ENCODE results near the gene GPD2. TPM values are rescaled to one million over a fixed set of nuclear protein-coding genes. Genes with fewer than 3 reads are reported as not detected.
A peak's percentile ranks its signal among the peaks of the same experiment; 100 is the strongest.

The GPD2 gene
- total and polyA plus RNA-seq, 2 of the 8 experiments (the other 6 are each of a cell fraction or from before 2014, with no cell fraction given), result 8.4 to 43.1 TPM

GRCh38 chr2:156430236-156430979, 5.8 kb upstream of the GPD2 start:
- no peaks in the 10 kb centered on the region; a peak in 1 of 8 replicates for H3K36me3 ChIP-seq (ENCODE audit: control insufficient read depth in 2 of 4, insufficient read depth in 4 of 4, low read length in 3 of 4)
- no peak overlapping the region for H4K8ac ChIP-seq (ENCODE audit: extremely low read depth, insufficient read depth, low read length)
- no peak overlapping the region for H3K9ac ChIP-seq (replicated peaks in 1 of 4; ENCODE audit: extremely low read depth in 1 of 4, low read depth in 3 of 4, low read length in 3 of 4)
- no peaks in the 10 kb centered on the region for H3K9me3 ChIP-seq (ENCODE audit: insufficient read depth in 2 of 2, low read depth in 1 of 2, low read length in 1 of 2)
- H3K4me1 ChIP-seq (replicated peaks in 1 of 4; ENCODE audit: control insufficient read depth in 3 of 4, insufficient read depth in 4 of 4, low read length in 3 of 4), result peaks cover 0 to 3% (median 0%) of the 10 kb centered on the region in 4 experiments; a peak in 1 of 7 replicates
- H3K4me2 ChIP-seq (ENCODE audit: insufficient read depth in 1 of 2, low read depth in 2 of 2, low read length in 2 of 2), result no peak overlapping the region
- no peak for DNase-seq (ENCODE audit: low read depth in 1 of 2, low spot score in 2 of 2)
- H3K14ac ChIP-seq (ENCODE audit: insufficient read length), result no peak overlapping the region
- H2AK5ac ChIP-seq (ENCODE audit: low read depth, low read length), result no peak overlapping the region
- no peak overlapping the region for H4K91ac ChIP-seq (replicated peaks; ENCODE audit: insufficient read length, low read length)
- H2AFZ ChIP-seq (ENCODE audit: low read length), result peak overlapping the region; percentile 36
- no peaks in the 10 kb centered on the region for H4K20me1 ChIP-seq (replicated peaks in 1 of 2; ENCODE audit: control insufficient read depth in 1 of 2, insufficient read depth in 2 of 2, low read length in 2 of 2)
- H2BK20ac ChIP-seq (ENCODE audit: low read length), result peak overlapping the region; percentile 21; the same call in 1 of the 2 replicates
- H3K56ac ChIP-seq (replicated peaks; ENCODE audit: insufficient read length, low read depth, low read length), result no peak overlapping the region
- no peak overlapping the region for H2BK120ac ChIP-seq (replicated peaks; ENCODE audit: low read depth, low read length)
- H3K79me2 ChIP-seq (ENCODE audit: control insufficient read depth in 1 of 2, insufficient read depth in 2 of 2, low read length in 2 of 2), result no peaks in the 10 kb centered on the region
- POLR2A ChIA-PET (ENCODE audit: partially characterized antibody), result no interaction called here
- WGBS, 2 experiments (ENCODE audit: extremely low coverage in 1 of 2, insufficient coverage in 1 of 2, insufficient read length in 1 of 2, insufficient replicate concordance in 2 of 2, low coverage in 1 of 2, low lambda C conversion rate in 2 of 2, missing lambda C conversion rate in 1 of 2), result 86% methylated on average over 2 of the region's 2 CpGs; no CpG with 5 or more reads in 1 of the 2 experiments
- no peaks in the 10 kb centered on the region; the same call in 1 of the 2 replicates for H3K23me2 ChIP-seq (ENCODE audit: low read depth, low read length)
- no peak overlapping the region for H2BK15ac ChIP-seq (ENCODE audit: low read length)
- no peak overlapping the region for H3K27ac ChIP-seq (ENCODE audit: low read depth, low read length)
- no peak overlapping the region for H3K4ac ChIP-seq (replicated peaks; ENCODE audit: insufficient read length, low read depth, low read length)
- H2BK12ac ChIP-seq (ENCODE audit: low read depth, low read length), result no peak overlapping the region
- H3K4me3 ChIP-seq (ENCODE audit: extremely low read depth in 1 of 4, insufficient read depth in 2 of 4, low read depth in 3 of 4, low read length in 4 of 4), result no peak overlapping the region
- no peak overlapping the region for H4K5ac ChIP-seq (ENCODE audit: insufficient read length, low read depth, low read length)
- CTCF ChIA-PET (ENCODE audit: partially characterized antibody), result interaction anchor here (1.0 kb wide), 1 partner anchor 763 kb away, joined by 3 read pairs; no protein-coding TSS in a partner anchor
- no peak overlapping the region for H2BK5ac ChIP-seq (ENCODE audit: low read depth, low read length)
- H3K18ac ChIP-seq (ENCODE audit: extremely low read depth, low read length), result no peak overlapping the region
- no peak overlapping the region for H3K23ac ChIP-seq (ENCODE audit: insufficient read length)
- TF ChIP-seq HDAC6 (IDR thresholded peaks at IDR 0.05; ENCODE audit: low read depth, low read length) (no peak), CTCF (IDR thresholded peaks at IDR 0.05; ENCODE audit: control extremely low read depth in 1 of 3, insufficient read depth in 1 of 3, low read depth in 1 of 3, low read length in 3 of 3) (no peak), MAX (IDR thresholded peaks at IDR 0.05) (no peak)
- H3K27me3 ChIP-seq (replicated peaks in 1 of 4; ENCODE audit: control insufficient read depth in 3 of 4, extremely low read depth in 1 of 4, insufficient read depth in 3 of 4, low read length in 3 of 4), result no peaks in the 10 kb centered on the region
- FAIRE-seq, result no peak
- no peaks in the 10 kb centered on the region for H3K79me1 ChIP-seq (ENCODE audit: low read depth, low read length)

Data from H1 (cell line).